ENCODE results near the gene KLC1.

GRCh38 chr14:103688906-103689902, 60.2 kb downstream of the KLC1 start:
- TF ChIP-seq POLR2A (IDR thresholded peaks at IDR 0.05; ENCODE audit: borderline replicate concordance, extremely low read depth, insufficient read depth, insufficient read length) = no peak
- TF ChIP-seq, protein P1, sequence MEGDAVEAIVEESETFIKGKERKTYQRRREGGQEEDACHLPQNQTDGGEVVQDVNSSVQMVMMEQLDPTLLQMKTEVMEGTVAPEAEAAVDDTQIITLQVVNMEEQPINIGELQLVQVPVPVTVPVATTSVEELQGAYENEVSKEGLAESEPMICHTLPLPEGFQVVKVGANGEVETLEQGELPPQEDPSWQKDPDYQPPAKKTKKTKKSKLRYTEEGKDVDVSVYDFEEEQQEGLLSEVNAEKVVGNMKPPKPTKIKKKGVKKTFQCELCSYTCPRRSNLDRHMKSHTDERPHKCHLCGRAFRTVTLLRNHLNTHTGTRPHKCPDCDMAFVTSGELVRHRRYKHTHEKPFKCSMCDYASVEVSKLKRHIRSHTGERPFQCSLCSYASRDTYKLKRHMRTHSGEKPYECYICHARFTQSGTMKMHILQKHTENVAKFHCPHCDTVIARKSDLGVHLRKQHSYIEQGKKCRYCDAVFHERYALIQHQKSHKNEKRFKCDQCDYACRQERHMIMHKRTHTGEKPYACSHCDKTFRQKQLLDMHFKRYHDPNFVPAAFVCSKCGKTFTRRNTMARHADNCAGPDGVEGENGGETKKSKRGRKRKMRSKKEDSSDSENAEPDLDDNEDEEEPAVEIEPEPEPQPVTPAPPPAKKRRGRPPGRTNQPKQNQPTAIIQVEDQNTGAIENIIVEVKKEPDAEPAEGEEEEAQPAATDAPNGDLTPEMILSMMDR (IDR thresholded peaks at IDR 0.05 in 2 of 3, conservative IDR thresholded peaks at IDR 0.05 in 1 of 3; ENCODE audit: borderline replicate concordance in 1 of 3, insufficient read depth in 1 of 3, low read depth in 2 of 3, low read length in 2 of 3) = no peak

All from HCT116 (cell line).